Skeletal muscle cell (primary cell): Measurements from ENCODE around the gene OTUB2.

ENCODE experiments used
- DNase-seq: peaks from one replicate; pipeline ENCODE4 v3.0.0-alpha.2; 2010; ENCODE audit warnings: low read depth
- H3K4me3 ChIP-seq: 2 replicates; pipeline ENCODE4 v1.5.1; 2011; ENCODE audit warnings: low read depth, mild to moderate bottlenecking, control low read depth, low read length, moderate library complexity

The OTUB2 gene

GRCh38 chr14:94016446-94016976, 9.6 kb upstream of the OTUB2 start:
- DNase-seq: no peak
- H3K4me3 ChIP-seq: no peak overlapping the region

- DNase-seq: no peak
Observed at GRCh38 chr14:94018308-94018707, 7.8 kb upstream of the OTUB2 start.

GRCh38 chr14:94019329-94019728, 6.8 kb upstream of the OTUB2 start:
- no peak for DNase-seq
- no peak overlapping the region for H3K4me3 ChIP-seq

More at GRCh38 chr14:94018308-94018707, 7.8 kb upstream of the OTUB2 start:
- H3K4me3 ChIP-seq: no peak overlapping the region

GRCh38 chr14:94020267-94020666, 5.9 kb upstream of the OTUB2 start:
- no peak for DNase-seq
- no peak overlapping the region for H3K4me3 ChIP-seq

GRCh38 chr14:94021001-94021400, 5.1 kb upstream of the OTUB2 start:
- no peak for DNase-seq
- H3K4me3 ChIP-seq: no peak overlapping the region

GRCh38 chr14:94021416-94022157, 4.6 kb upstream of the OTUB2 start:
- DNase-seq: no peak

GRCh38 chr14:94022532-94023411, 3.4 kb upstream of the OTUB2 start:
- no peak overlapping the region for H3K4me3 ChIP-seq
- DNase-seq: no peak

More at GRCh38 chr14:94021416-94022157, 4.6 kb upstream of the OTUB2 start:
- H3K4me3 ChIP-seq: no peak overlapping the region

- H3K4me3 ChIP-seq: no peak overlapping the region
- DNase-seq: no peak
Observed at GRCh38 chr14:94024549-94024948, 1.6 kb upstream of the OTUB2 start.

- DNase-seq: no peak
Observed at GRCh38 chr14:94025720-94026119, 420 bp upstream of the OTUB2 start.

GRCh38 chr14:94026889-94027469, 839 bp downstream of the OTUB2 start:
- DNase-seq: no peak
- peak overlapping the region; percentile 62 for H3K4me3 ChIP-seq

More at GRCh38 chr14:94025720-94026119, 420 bp upstream of the OTUB2 start:
- peak overlapping the region; percentile 62 for H3K4me3 ChIP-seq

- no peak overlapping the region for H3K4me3 ChIP-seq
- no peak for DNase-seq
Observed at GRCh38 chr14:94027566-94028449, 1.7 kb downstream of the OTUB2 start.

GRCh38 chr14:94028450-94028826, 2.3 kb downstream of the OTUB2 start:
- H3K4me3 ChIP-seq: no peak overlapping the region
- no peak for DNase-seq

GRCh38 chr14:94029265-94029664, 3.1 kb downstream of the OTUB2 start:
- H3K4me3 ChIP-seq: no peak overlapping the region
- DNase-seq: no peak

- no peak for DNase-seq
- no peak overlapping the region for H3K4me3 ChIP-seq
Observed at GRCh38 chr14:94029671-94030203, 3.6 kb downstream of the OTUB2 start.

- no peak overlapping the region for H3K4me3 ChIP-seq
- DNase-seq: no peak
Observed at GRCh38 chr14:94030571-94030970, 4.4 kb downstream of the OTUB2 start.

GRCh38 chr14:94031161-94031882, 5.2 kb downstream of the OTUB2 start:
- no peak overlapping the region for H3K4me3 ChIP-seq
- no peak for DNase-seq

- no peak overlapping the region for H3K4me3 ChIP-seq
- DNase-seq: no peak
Observed at GRCh38 chr14:94031883-94032279, 5.7 kb downstream of the OTUB2 start.

GRCh38 chr14:94034886-94035285, 8.7 kb downstream of the OTUB2 start:
- DNase-seq: no peak
- H3K4me3 ChIP-seq: no peak overlapping the region
